GM18951 (cell line): Measurements from ENCODE around the gene CFAP221.

Experiments
- POLR2A ChIP-seq: IDR thresholded peaks from 4 replicates; pipeline ENCODE4 v1.6.1; 2011; ENCODE audit warnings: mild to moderate bottlenecking; ENCODE audit not compliant: insufficient read length, insufficient read depth; ENCODE audit errors: extremely low read depth
- in situ Hi-C: fragments of 300-500 bp; cut with MboI; formaldehyde crosslinking; loops from one replicate; pipeline ENCODE4 v1.12.0; 2022; ENCODE audit warnings: low sequenced_read_pairs, mixed read lengths, inconsistent platforms; ENCODE audit not compliant: unreplicated experiment

Gene CFAP221

DNA sequence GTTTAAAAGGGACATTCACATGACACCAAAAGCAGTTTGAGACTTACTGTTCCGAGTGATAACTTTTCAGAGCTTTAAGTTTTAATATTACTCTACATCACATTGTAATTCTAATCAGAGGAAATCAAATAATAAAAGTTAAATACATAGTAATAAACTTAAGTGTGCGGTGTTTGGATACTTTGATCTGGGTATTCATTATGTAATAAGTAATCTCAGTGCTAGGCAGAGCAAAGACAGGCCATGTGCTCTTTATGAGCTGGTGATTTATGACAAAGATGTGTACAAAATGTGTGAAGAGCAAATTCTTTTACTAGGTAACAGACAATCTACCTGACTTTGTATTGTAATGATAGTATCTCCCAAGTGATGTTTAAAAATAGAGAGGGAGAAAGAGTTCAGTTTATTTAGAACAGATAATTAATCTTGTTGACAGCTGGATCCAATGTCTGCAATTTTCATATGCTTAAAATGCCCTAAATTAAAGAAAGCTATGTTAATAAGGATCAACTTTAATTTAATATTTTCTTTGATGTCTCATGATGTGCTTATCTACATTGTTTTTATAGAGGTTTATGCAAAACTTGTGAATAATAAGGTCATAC is 4.4 kb downstream of the CFAP221 start:
- no peak for TF ChIP-seq POLR2A
- in situ Hi-C loops = no loop called here

DNA sequence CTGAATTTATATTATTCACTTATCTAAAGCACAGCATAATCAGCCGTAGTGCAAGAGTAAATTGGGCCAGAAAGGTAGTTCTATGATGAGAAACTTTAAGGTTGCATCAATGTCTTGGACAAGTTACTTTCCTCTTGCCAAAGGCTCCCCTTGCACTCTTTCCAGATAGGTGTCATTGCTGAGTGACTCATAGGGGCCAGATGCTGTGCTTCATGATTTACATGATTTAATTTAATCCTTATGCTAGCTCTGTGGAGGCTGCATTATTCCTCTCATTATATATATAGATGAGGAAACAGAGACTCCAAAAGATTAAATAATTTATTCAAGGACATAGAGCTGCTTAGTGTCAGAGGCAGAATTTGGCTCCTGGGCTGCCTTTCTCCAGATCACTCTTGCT is 5.0 kb downstream of the CFAP221 start:
- no peak for TF ChIP-seq POLR2A
- in situ Hi-C loops = no loop called here

DNA sequence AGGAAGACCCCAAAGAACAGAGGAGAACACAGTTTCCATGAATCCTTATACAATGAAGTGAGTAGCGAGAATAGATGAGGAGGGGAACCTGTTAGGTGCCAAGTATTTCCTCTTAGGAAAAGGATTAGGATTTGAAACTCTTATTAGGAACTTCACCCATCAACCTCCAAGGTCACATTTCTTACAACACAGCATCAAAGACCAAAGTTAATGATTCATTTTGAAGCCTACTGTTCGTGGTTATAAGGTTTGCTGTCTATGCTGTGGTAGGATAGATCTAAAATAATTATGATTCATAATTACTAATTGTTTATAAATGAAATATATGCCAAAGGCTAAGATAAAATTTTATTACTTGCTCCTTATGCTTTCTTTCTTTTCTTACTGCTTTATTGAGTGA is 6.1 kb downstream of the CFAP221 start:
- in situ Hi-C loops = no loop called here
- no peak for TF ChIP-seq POLR2A

DNA sequence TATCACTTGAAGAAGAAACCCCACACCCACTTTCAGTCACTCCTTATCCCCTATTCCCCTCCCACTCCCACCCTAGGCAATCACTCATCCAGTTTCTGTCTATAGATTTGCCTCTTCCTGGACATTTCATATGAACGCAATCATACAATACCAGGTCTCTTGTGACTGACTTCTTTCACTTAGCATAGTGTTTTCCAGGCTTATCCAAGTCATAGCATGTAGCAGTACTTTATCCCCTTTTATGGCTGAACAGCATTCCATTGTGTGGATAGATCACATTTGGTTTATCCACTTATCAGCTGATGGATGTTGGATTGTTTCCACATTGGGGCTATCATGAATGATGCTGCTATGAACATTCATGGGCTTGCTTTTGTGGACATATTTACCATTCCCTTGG is 6.6 kb downstream of the CFAP221 start:
- TF ChIP-seq POLR2A = no peak
- in situ Hi-C loops = no loop called here

DNA sequence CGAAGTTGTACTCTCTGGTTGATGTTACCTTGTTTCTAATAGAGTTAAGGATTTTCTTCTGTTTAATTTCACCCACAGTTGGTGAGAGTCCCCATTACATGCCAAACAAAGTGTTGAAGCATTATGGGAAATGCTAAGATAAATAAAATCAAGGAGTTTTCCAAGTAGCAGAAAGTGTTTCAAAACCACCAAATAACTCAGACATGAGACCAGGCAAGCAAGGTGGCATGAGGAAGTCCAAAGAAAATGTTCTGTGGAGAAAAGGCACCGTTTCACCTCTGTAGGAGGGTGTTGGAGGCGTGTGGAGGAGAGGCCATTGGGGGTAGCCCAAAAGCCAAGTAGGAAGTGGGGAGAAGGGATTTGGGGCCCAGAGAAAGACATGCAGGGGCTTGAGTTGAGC is 8.7 kb downstream of the CFAP221 start:
- no peak for TF ChIP-seq POLR2A
- in situ Hi-C loops = no loop called here

DNA sequence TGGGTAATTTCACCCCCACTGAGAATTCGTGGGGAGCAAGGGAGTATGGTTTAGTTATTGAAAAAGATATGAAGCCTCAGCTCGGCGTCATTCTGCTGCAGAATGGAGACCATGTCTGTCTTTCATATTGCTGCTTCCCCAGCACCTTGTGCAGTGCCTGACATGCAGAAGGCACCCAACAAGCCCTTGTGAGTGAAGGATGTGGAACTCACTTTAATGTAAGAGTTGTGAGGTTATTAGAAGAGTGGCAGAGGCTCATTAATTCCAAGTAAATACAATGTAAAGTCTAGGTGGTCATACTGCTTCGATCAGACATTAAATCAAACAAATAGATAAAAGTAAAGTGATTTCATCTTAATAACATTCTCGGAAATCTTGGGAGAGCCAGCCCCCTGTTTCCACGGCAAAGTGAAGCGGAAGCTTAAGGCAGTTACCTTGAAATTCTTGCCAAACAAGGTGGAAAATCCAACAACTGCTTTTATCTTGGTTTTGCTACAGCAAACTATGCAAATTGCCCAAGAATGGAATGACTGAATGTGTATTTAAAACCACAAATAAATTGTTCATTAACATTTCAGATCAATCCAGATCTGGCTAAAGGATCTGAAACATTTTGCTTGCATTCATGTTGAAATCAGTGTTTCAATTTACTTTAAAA is 9.6 kb downstream of the CFAP221 start:
- in situ Hi-C loops = no loop called here
- TF ChIP-seq POLR2A = no peak

DNA sequence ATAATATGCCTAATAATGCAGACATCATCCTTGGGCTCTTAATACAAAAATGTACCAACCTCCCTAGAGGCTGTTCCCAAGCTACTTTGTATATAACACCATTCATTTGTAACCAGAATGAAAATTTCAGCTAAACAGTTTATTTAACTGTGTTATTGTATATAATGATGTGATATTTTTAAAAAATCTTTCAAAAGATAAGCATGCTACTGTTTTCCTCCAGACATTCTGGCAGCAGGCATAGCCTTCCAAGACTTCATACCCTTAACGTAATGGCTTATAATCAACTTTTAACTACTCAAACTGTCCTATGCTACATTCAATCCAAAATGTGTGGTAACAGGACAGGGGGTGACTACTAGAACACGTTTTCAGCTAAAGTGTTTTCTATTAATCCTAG is 21.2 kb downstream of the CFAP221 start:
- in situ Hi-C loops = no loop called here

DNA sequence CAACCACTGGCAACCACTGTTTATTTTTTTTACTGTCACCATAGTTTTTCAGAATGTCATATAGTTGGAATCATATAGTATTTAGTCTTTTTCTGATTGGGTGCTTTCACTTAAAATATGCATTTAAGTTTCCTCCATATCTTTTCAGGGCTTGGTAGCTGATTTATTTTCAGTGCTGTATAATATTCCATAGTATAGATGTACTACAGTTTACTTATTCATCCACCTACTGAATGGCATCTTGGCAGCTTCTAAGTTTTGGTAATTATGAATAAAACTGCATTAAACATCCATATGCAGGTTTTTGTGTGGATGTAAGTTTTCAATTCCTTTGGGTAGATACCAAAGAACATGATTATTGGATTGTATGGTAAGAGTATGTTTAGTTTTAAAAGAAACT is 23.0 kb downstream of the CFAP221 start:
- no peak for TF ChIP-seq POLR2A
- in situ Hi-C loops = no loop called here

More for the DNA sequence above, 21.2 kb downstream of the CFAP221 start:
- TF ChIP-seq POLR2A = no peak

DNA sequence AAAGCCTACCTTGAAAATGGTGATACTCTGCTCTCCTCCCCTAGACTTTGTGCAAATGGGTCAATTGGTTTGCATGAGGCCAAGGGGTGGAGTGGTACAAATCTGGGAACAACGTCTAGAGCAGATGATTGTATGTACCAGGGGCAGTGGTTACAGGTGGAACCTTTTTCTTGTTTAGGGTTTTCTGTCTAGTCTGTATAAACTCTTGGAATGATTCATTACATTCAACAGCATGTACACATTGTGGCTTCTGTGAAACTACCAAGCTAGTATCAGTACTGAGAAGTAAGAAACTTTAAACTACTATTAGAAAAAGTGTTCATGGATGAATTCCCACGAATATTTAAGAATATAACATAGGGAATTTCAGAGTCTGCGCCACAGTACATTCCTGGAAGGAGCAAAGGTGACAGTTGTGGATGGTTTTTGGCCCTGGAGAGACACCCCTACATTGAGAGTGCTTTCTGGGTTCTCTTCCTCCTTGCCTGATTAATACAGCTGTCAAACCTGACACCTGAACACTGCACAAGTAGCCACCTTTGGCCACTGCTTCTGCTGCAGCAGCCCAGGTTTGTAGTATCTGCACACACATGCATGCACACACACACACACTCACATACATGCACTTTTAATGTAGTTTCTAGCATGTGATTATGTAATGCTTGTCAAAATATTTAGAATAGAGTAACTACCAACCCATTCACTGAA is 30.0 kb downstream of the CFAP221 start:
- in situ Hi-C loops = no loop called here
- no peak for TF ChIP-seq POLR2A

DNA sequence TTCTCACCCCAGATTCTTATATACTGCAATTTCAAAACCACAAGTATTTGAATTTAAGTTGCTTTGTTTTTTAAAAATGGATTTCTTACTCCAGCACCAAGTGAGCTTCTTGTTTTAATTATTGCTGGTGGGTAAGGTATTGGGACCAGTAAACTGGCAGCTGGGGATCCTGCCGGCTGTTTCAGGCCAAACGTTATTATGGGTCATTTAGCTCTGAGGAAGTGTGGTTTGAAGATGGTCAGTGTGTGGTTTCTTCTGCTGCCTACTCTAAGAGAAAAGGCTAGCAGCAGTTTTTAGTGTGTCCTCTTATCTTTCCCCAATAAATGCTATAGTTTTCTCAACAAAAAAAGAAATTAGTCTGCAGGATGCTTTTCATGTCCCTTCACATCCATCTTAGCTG is 30.6 kb downstream of the CFAP221 start:
- in situ Hi-C loops = no loop called here
- no peak for TF ChIP-seq POLR2A

DNA sequence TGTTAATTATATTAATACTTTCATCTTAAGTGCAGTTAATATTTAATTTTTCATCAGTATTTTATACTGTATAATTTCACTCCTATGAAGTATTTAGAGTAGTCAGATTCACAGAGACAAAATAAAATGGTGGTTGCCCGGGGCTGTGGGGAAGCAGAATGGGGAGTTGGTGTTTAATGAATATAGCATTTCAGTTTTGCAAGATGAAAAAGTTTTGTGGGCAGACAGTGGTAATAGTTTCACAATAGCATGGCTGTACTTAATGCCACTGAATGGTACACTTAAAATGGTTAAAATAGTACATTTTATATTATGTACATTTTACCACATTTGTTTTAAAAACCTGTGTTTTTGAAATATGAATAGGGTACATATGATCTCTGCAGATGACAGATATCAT is 31.2 kb downstream of the CFAP221 start:
- TF ChIP-seq POLR2A = no peak
- in situ Hi-C loops = no loop called here

DNA sequence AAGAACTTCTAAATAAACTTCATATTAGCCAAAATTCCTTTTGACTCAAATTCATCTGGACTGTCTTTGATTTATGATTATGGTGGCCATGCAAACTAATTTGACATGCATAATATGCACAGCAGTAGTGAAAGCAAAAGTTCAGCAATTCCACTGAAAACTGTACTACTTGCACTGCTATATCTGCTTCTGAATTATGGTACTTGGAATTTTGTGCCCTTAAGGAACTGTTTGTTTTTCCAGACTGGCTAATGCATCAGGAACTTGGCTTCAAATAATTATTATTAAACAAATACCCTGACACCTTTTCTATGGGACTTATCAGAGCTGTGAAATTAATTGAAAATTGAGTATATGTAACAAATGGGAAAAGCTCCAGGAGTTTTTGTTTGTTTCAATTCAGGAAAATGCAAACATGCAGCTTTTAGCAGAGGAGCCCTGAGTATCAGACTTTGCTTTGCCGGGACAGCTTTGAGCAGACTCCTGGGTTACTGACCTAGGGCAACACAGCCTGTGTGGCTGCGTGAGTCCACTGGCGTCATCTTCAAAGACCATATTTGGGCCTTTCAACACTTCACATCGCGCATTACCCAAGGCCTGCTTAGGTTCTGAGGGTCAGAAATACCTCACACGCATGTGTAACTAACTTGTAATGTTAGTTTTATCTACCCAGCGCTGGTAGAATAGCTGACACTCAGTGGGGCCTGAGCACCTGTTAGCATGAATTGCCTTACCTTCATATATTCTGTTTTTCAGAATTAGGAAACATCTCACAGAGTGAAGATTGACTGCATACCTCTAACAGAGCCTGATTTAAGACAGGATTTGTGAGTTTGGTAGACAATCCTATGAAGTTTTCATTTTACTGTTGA is 35.4 kb downstream of the CFAP221 start:
- in situ Hi-C loops = no loop called here
- TF ChIP-seq POLR2A = no peak

DNA sequence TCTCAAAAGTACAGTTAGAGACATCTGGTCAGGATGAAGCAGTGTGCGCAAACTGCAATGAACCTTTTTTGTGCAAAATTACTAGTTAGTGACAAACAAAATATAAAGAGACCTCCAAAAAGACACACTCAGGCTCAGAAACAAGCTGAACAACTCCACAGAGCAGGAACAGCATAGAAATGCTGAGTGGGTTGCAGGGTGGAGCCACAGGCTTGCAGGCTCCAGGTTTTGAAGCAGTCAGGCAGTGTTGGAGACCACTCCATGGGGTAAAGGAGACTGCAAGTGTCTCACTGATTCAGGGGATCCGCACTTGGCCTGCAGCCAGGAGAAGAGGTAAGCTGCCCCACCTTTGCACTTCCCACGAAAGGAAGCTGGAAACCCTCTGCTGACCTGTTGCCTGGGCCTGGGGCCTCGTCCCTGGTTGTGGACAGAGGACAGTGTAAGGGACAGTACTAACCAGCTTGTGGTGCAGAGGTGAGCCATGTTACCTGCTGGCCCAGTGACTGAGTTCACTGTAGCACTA is 36.4 kb downstream of the CFAP221 start:
- TF ChIP-seq POLR2A = no peak
- in situ Hi-C loops = no loop called here
